GM21390 (cell line): ENCODE data around the gene BAG3.
"Not testable (repeated sequence)": the region's sequence is repeated elsewhere in the genome, so short reads cannot be mapped to it uniquely, and the experiment has no call there.

Experiments
- ATAC-seq: cut with Tn5 transposase; IDR thresholded peaks from one replicate; pipeline ENCODE4 v1.9.1; 2021; ENCODE audit not compliant: unreplicated experiment

BAG3 gene

GRCh38 chr10:119689016-119689580 lies 37.9 kb downstream of the BAG3 start:
- ATAC-seq, result no peak

GRCh38 chr10:119691726-119692125 lies 40.5 kb downstream of the BAG3 start:
- ATAC-seq, result no peak

- ATAC-seq, result no peak
Observed at GRCh38 chr10:119693262-119693957, 42.2 kb downstream of the BAG3 start.

- ATAC-seq, result no peak
Observed at GRCh38 chr10:119694608-119695007, 43.4 kb downstream of the BAG3 start.

GRCh38 chr10:119700321-119700954 lies 49.3 kb downstream of the BAG3 start:
- ATAC-seq, result peak; percentile 49

- no peak for ATAC-seq
Observed at GRCh38 chr10:119701861-119702260, 50.7 kb downstream of the BAG3 start.

GRCh38 chr10:119702583-119702982 lies 51.4 kb downstream of the BAG3 start:
- no peak for ATAC-seq

GRCh38 chr10:119703903-119704508 lies 52.8 kb downstream of the BAG3 start:
- ATAC-seq, result no peak

GRCh38 chr10:119705434-119705831 lies 54.3 kb downstream of the BAG3 start:
- peak; percentile 44 for ATAC-seq

- no peak for ATAC-seq
Observed at GRCh38 chr10:119706521-119707278, 55.5 kb downstream of the BAG3 start.

GRCh38 chr10:119707331-119707730 lies 56.2 kb downstream of the BAG3 start:
- not testable (repeated sequence) for ATAC-seq

GRCh38 chr10:119710935-119711334 lies 59.8 kb downstream of the BAG3 start:
- ATAC-seq, result not testable (repeated sequence)

GRCh38 chr10:119713744-119714483 lies 62.7 kb downstream of the BAG3 start:
- ATAC-seq, result no peak

GRCh38 chr10:119714484-119714816 lies 63.3 kb downstream of the BAG3 start:
- no peak for ATAC-seq

GRCh38 chr10:119715628-119716505 lies 64.7 kb downstream of the BAG3 start:
- ATAC-seq, result no peak

- no peak for ATAC-seq
Observed at GRCh38 chr10:119723161-119723560, 72.0 kb downstream of the BAG3 start.

- ATAC-seq, result no peak
Observed at GRCh38 chr10:119723624-119724023, 72.4 kb downstream of the BAG3 start.

GRCh38 chr10:119724593-119725516 lies 73.7 kb downstream of the BAG3 start:
- no peak for ATAC-seq

GRCh38 chr10:119725517-119725827 lies 74.3 kb downstream of the BAG3 start:
- ATAC-seq, result no peak
